HEK293 (cell line): Measurements from ENCODE around the gene KCNJ14.

Source experiments
- CTCF ChIA-PET: fragments of 350-600 bp; formaldehyde crosslinking; extraction: SDS; loops from one replicate; lab custom pipeline; 2021; ENCODE audit warnings: antibody characterized with exemption; lab: Yijun Ruan, JAX
- POLR2A ChIA-PET: fragments of 300-600 bp; formaldehyde crosslinking; extraction: SDS; loops from one replicate; lab custom pipeline; 2020; ENCODE audit warnings: antibody characterized with exemption, inconsistent platforms; lab: Yijun Ruan, JAX
- H3K27ac ChIP-seq: fragments of 200-500 bp; sonication (Bioruptor generic); 2 replicates; pipeline ENCODE4 v1.5.1; 2014; ENCODE audit warnings: low read depth, low read length, control low read depth, inconsistent platforms; ENCODE audit errors: extremely low read depth
- H3K36me3 ChIP-seq, 2 experiments: fragments of 200-500 bp in 1 of 2; sonication (Bioruptor generic) in 1 of 2; 1 replicate in 1 of 2; 2 replicates in 1 of 2; pipeline ENCODE4 v1.5.1; 2014 to 2017; ENCODE audit warnings: inconsistent platforms in 2 of 2, low read length in 2 of 2; ENCODE audit not compliant: control insufficient read depth in 2 of 2, insufficient read depth in 1 of 2
- H3K4me1 ChIP-seq: fragments of 200-500 bp; sonication (Bioruptor generic); 2 replicates; pipeline ENCODE4 v1.5.1; 2014; ENCODE audit warnings: mild to moderate bottlenecking, low read length, inconsistent platforms; ENCODE audit not compliant: control insufficient read depth, insufficient read depth
- H3K4me3 ChIP-seq: 2 replicates; pipeline ENCODE4 v1.5.1; 2011; ENCODE audit warnings: low read depth, mild to moderate bottlenecking, control low read depth, low read length, moderate library complexity
- H3K9me3 ChIP-seq: fragments of 200-500 bp; sonication (Bioruptor generic); 2 replicates; pipeline ENCODE4 v1.5.1; 2014; ENCODE audit warnings: low read depth, low read length, inconsistent platforms; ENCODE audit not compliant: control insufficient read depth, insufficient read depth
- GLIS2 ChIP-seq: fragments of 450-650 bp; formaldehyde crosslinking; IDR thresholded peaks from 2 replicates; pipeline ENCODE4 v1.5.1; 2016; ENCODE audit warnings: missing biosample characterization, missing genetic modification characterization
- ZBTB10 ChIP-seq: fragments of 450-650 bp; formaldehyde crosslinking; IDR thresholded peaks from 2 replicates; pipeline ENCODE4 v1.5.1; 2016; ENCODE audit warnings: missing biosample characterization, missing genetic modification characterization
- ZBTB7A ChIP-seq: fragments of 450-650 bp; formaldehyde crosslinking; IDR thresholded peaks from 2 replicates; pipeline ENCODE4 v1.5.1; 2016; ENCODE audit warnings: low read depth, missing biosample characterization, missing genetic modification characterization
- ZNF214 ChIP-seq: fragments of 450-650 bp; formaldehyde crosslinking; IDR thresholded peaks from 2 replicates; pipeline ENCODE4 v1.5.1; 2017; ENCODE audit warnings: missing biosample characterization, mild to moderate bottlenecking, missing genetic modification characterization, borderline replicate concordance
- ZNF530 ChIP-seq: fragments of 450-650 bp; formaldehyde crosslinking; IDR thresholded peaks from 2 replicates; pipeline ENCODE4 v1.5.1; 2016; ENCODE audit warnings: low read depth, missing biosample characterization, missing genetic modification characterization
- ZNF623 ChIP-seq: fragments of 450-650 bp; formaldehyde crosslinking; IDR thresholded peaks from 2 replicates; pipeline ENCODE4 v1.5.1; 2016; ENCODE audit warnings: missing biosample characterization, missing genetic modification characterization
- ZXDB ChIP-seq: fragments of 450-650 bp; formaldehyde crosslinking; IDR thresholded peaks from 2 replicates; pipeline ENCODE4 v1.5.1; 2016; ENCODE audit warnings: missing biosample characterization, missing genetic modification characterization
- TF ChIP-seq, protein P1 (sequence below): fragments of 450-650 bp; formaldehyde crosslinking; IDR thresholded peaks from 2 replicates; pipeline ENCODE4 v1.5.1; 2016; ENCODE audit warnings: missing biosample characterization, missing genetic modification characterization
- TF ChIP-seq, protein P2 (sequence below): fragments of 450-650 bp; formaldehyde crosslinking; IDR thresholded peaks from 2 replicates; pipeline ENCODE4 v1.5.1; 2016; ENCODE audit warnings: missing biosample characterization, missing genetic modification characterization, low read depth

The KCNJ14 gene

DNA sequence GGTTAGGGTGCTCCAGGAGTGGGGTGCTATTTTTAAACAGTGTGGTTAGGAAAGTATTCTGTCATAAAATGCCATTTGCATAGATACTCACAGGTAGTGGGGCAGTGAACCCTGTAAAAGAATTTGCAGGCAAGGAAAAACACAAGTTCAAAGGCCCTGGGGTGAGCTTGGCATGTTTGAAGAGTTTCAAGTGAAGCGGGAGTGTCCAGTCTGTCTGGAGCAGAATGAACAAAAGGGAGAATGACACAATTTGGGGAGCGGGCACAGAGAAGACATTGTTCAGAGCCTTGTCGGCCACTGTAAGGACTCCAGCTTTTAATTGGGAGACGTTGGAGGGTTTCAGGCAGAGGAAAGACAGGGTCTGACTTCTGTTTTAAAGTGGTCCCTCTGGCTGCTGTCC is 6.8 kb upstream of the KCNJ14 start:
- Histone ChIP-seq H3K27ac (no peak overlapping the region), H3K9me3 (no peaks in the 10 kb centered on the region), H3K4me1 (peaks cover 8% of the 10 kb centered on the region), H3K4me3 (no peak overlapping the region), H3K36me3 (peaks cover 52 to 67% of the 10 kb centered on the region in 2 experiments)
- ChIA-PET CTCF (interaction anchor here (0.6 to 2.8 kb wide), 3 partner anchors 57 to 370 kb away, joined by 3 to 13 read pairs (median 4); partner anchors contain the start of gene KDELR1), POLR2A (interaction anchor here (0.6 to 1.0 kb wide), 4 partner anchors 12 to 58 kb away, joined by 3 to 5 read pairs (median 3); partner anchors contain the start of gene KDELR1)
- TF ChIP-seq ZNF623 (tag by site-specific recombination) (peak; percentile 82), ZNF530 (tag by site-specific recombination) (no peak)

- Histone ChIP-seq H3K4me3 (no peak overlapping the region), H3K4me1 (no peaks in the 10 kb centered on the region; the same call in 1 of the 2 replicates), H3K27ac (no peak overlapping the region), H3K36me3 (peaks cover 66 to 84% of the 10 kb centered on the region in 2 experiments), H3K9me3 (no peaks in the 10 kb centered on the region)
- CTCF ChIA-PET, result interaction anchor here (0.6 kb wide), 1 partner anchor 231 kb away, joined by 3 read pairs; no protein-coding TSS in a partner anchor
- POLR2A ChIA-PET, result interaction anchor here (0.6 to 1.3 kb wide), 2 partner anchors 88 to 887 kb away, joined by 3 read pairs; no protein-coding TSS in a partner anchor
- no peak for TF ChIP-seq ZNF214 (tag by site-specific recombination)
- no peak for TF ChIP-seq ZBTB10 (tag by site-specific recombination)
- TF ChIP-seq ZBTB7A (tag by site-specific recombination), result no peak
Observed at GRCh38 chr19:48450441-48450840, 4.9 kb upstream of the KCNJ14 start.

DNA sequence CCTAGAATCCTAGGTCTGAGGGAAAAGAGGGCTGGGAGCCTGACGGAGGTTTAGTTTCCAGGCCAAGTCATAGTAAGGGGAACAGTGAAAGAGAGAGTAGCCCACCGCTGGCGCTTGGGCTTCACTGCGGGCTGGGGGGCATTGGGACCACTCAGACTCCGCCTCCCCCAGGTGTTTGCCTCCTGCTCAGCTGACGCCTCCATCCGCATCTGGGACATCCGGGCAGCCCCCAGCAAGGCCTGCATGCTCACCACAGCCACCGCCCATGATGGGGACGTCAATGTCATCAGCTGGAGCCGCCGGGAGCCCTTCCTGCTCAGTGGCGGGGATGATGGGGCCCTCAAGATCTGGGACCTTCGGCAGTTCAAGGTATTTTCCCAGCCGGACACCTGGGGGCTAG is 4.5 kb upstream of the KCNJ14 start:
- ChIA-PET POLR2A (interaction anchor here (0.7 to 1.3 kb wide), 5 partner anchors 12 to 88 kb away, joined by 3 to 4 read pairs (median 3); partner anchors contain the start of genes SYNGR4 and TMEM143), CTCF (interaction anchor here (0.6 kb wide), 1 partner anchor 232 kb away, joined by 3 read pairs; no protein-coding TSS in a partner anchor)
- TF ChIP-seq GLIS2 (tag by site-specific recombination), result no peak
- TF ChIP-seq, protein P1, sequence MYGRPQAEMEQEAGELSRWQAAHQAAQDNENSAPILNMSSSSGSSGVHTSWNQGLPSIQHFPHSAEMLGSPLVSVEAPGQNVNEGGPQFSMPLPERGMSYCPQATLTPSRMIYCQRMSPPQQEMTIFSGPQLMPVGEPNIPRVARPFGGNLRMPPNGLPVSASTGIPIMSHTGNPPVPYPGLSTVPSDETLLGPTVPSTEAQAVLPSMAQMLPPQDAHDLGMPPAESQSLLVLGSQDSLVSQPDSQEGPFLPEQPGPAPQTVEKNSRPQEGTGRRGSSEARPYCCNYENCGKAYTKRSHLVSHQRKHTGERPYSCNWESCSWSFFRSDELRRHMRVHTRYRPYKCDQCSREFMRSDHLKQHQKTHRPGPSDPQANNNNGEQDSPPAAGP, result no peak
- TF ChIP-seq, all 188 proteins: peak for 0
- no peak overlapping the region for H3K27ac ChIP-seq
- peaks cover 66 to 88% of the 10 kb centered on the region in 2 experiments for H3K36me3 ChIP-seq
- no peak overlapping the region for H3K4me3 ChIP-seq
- H3K9me3 ChIP-seq, result no peaks in the 10 kb centered on the region
- H3K4me1 ChIP-seq, result no peaks in the 10 kb centered on the region; the same call in 1 of the 2 replicates

DNA sequence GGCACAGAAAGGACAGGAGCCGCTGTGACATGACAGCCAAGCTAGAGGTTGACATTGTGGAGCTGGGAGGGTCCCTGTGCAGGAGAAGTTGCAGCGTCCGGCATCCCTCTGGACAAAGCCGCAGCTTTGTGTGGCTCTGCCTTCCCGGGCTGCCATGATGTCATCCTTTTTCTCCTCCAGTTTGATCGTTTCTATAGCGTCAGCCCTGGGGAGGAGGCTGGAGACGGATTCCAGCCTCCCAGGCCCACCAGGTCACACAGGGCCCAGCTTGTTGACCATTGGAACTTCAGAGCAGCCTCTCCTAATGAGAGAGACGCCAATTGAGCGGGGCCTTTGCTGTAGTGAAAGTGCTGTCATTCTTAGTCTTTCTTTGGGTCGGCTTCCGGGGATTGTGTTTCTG is 3.8 kb upstream of the KCNJ14 start:
- Histone ChIP-seq H3K4me3 (no peak overlapping the region), H3K36me3 (peaks cover 66 to 94% of the 10 kb centered on the region in 2 experiments), H3K27ac (no peak overlapping the region), H3K4me1 (no peaks in the 10 kb centered on the region; the same call in 1 of the 2 replicates), H3K9me3 (no peaks in the 10 kb centered on the region)
- ChIA-PET POLR2A (interaction anchor here (0.7 to 1.3 kb wide), 5 partner anchors 11 to 89 kb away, joined by 3 to 4 read pairs (median 3); partner anchors contain the start of genes SYNGR4 and TMEM143), CTCF (no interaction called here)
- TF ChIP-seq ZXDB (tag by site-specific recombination), result no peak
- TF ChIP-seq, protein P2, sequence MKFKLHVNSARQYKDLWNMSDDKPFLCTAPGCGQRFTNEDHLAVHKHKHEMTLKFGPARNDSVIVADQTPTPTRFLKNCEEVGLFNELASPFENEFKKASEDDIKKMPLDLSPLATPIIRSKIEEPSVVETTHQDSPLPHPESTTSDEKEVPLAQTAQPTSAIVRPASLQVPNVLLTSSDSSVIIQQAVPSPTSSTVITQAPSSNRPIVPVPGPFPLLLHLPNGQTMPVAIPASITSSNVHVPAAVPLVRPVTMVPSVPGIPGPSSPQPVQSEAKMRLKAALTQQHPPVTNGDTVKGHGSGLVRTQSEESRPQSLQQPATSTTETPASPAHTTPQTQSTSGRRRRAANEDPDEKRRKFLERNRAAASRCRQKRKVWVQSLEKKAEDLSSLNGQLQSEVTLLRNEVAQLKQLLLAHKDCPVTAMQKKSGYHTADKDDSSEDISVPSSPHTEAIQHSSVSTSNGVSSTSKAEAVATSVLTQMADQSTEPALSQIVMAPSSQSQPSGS, result peak; percentile 42; the same call in 1 of the 2 replicates
